H9 (cell line): ENCODE results near the gene LRR1. TPM values are rescaled to one million over a fixed set of nuclear protein-coding genes. Genes with fewer than 3 reads are reported as not detected.
A peak's percentile ranks its signal among the peaks of the same experiment; 100 is the strongest.

Experiments used
- DNase-seq: peaks from one replicate; pipeline ENCODE4 v3.0.0-alpha.2; 2017
- H2AFZ ChIP-seq: one replicate; pipeline ENCODE4 v1.6.1; 2013; ENCODE audit warnings: mild to moderate bottlenecking, low read length, control low read depth, moderate library complexity
- H2AK5ac ChIP-seq: 2 replicates; pipeline ENCODE4 v1.6.1; 2013; ENCODE audit warnings: low read length, control low read depth, mixed read lengths; ENCODE audit not compliant: insufficient read length
- H2BK120ac ChIP-seq: one replicate; pipeline ENCODE4 v1.6.1; 2013; ENCODE audit warnings: low read depth, mild to moderate bottlenecking, low read length, control low read depth, inconsistent platforms; ENCODE audit not compliant: poor library complexity, severe bottlenecking
- H2BK12ac ChIP-seq: 2 replicates; pipeline ENCODE4 v1.6.1; 2013; ENCODE audit warnings: low read length, control low read depth, mixed read lengths, low read depth; ENCODE audit not compliant: insufficient read length
- H2BK15ac ChIP-seq: 2 replicates; pipeline ENCODE4 v1.6.1; 2013; ENCODE audit warnings: low read depth, low read length, control low read depth
- H2BK20ac ChIP-seq: one replicate; pipeline ENCODE4 v1.6.1; 2013; ENCODE audit warnings: low read depth, mild to moderate bottlenecking, low read length, control low read depth, inconsistent platforms; ENCODE audit not compliant: poor library complexity, severe bottlenecking
- H2BK5ac ChIP-seq: 2 replicates; pipeline ENCODE4 v1.6.1; 2013; ENCODE audit warnings: low read length, control low read depth, mixed read lengths; ENCODE audit not compliant: insufficient read length
- H3K14ac ChIP-seq: 2 replicates; pipeline ENCODE4 v1.6.1; 2013; ENCODE audit warnings: low read length, control low read depth; ENCODE audit not compliant: insufficient read depth
- H3K18ac ChIP-seq: 2 replicates; pipeline ENCODE4 v1.6.1; 2013; ENCODE audit warnings: low read depth, mild to moderate bottlenecking, mixed read lengths, low read length, control low read depth; ENCODE audit not compliant: insufficient read length
- H3K23ac ChIP-seq: 2 replicates; pipeline ENCODE4 v1.6.1; 2013; ENCODE audit warnings: low read length, control low read depth, mixed read lengths, low read depth; ENCODE audit not compliant: insufficient read length
- H3K23me2 ChIP-seq: 2 replicates; pipeline ENCODE4 v1.6.1; 2013; ENCODE audit warnings: low read depth, mild to moderate bottlenecking, mixed read lengths, low read length, control low read depth; ENCODE audit not compliant: insufficient read length, poor library complexity, severe bottlenecking
- H3K27ac ChIP-seq: 2 replicates; pipeline ENCODE4 v1.5.1; 2013; ENCODE audit warnings: low read length, control low read depth, mixed read lengths, low read depth; ENCODE audit not compliant: insufficient read length
- H3K27me3 ChIP-seq: 2 replicates; pipeline ENCODE4 v1.6.1; 2013; ENCODE audit warnings: low read length, control low read depth, inconsistent platforms; ENCODE audit not compliant: insufficient read depth
- H3K4ac ChIP-seq: 2 replicates; pipeline ENCODE4 v1.6.1; 2013; ENCODE audit warnings: low read depth, mild to moderate bottlenecking, control low read depth, inconsistent platforms, low read length, moderate library complexity
- H3K4me1 ChIP-seq: 2 replicates; pipeline ENCODE4 v1.6.1; 2013; ENCODE audit warnings: low read length, control low read depth, inconsistent platforms; ENCODE audit not compliant: insufficient read depth
- H3K4me2 ChIP-seq: 2 replicates; pipeline ENCODE4 v1.6.1; 2013; ENCODE audit warnings: low read length, control low read depth, mixed read lengths; ENCODE audit not compliant: insufficient read length, insufficient read depth
- H3K56ac ChIP-seq: 2 replicates; pipeline ENCODE4 v1.6.1; 2013; ENCODE audit warnings: low read depth, mild to moderate bottlenecking, mixed read lengths, low read length, control low read depth; ENCODE audit not compliant: insufficient read length
- H3K79me1 ChIP-seq: 2 replicates; pipeline ENCODE4 v1.6.1; 2013; ENCODE audit warnings: low read depth, mild to moderate bottlenecking, moderate library complexity, low read length, control low read depth, inconsistent platforms; ENCODE audit not compliant: insufficient read depth, poor library complexity, severe bottlenecking
- H3K79me2 ChIP-seq: 2 replicates; pipeline ENCODE4 v1.6.1; 2013; ENCODE audit warnings: low read length, control low read depth, inconsistent platforms; ENCODE audit not compliant: insufficient read depth
- H3K9ac ChIP-seq: 2 replicates; pipeline ENCODE4 v1.6.1; 2013; ENCODE audit warnings: low read length, control low read depth, mixed read lengths; ENCODE audit not compliant: insufficient read length; ENCODE audit errors: extremely low read depth
- H3K9me3 ChIP-seq: one replicate; pipeline ENCODE4 v1.6.1; 2013; ENCODE audit warnings: low read depth, low read length, inconsistent platforms; ENCODE audit not compliant: control insufficient read depth
- H3T11ph ChIP-seq: one replicate; pipeline ENCODE4 v1.6.1; 2013; ENCODE audit warnings: mild to moderate bottlenecking, low read length, control low read depth, inconsistent platforms
- H4K20me1 ChIP-seq: one replicate; pipeline ENCODE4 v1.6.1; 2013; ENCODE audit not compliant: control insufficient read depth, insufficient read length, insufficient read depth
- H4K5ac ChIP-seq: 2 replicates; pipeline ENCODE4 v1.6.1; 2013; ENCODE audit warnings: low read depth, mild to moderate bottlenecking, mixed read lengths, low read length, control low read depth; ENCODE audit not compliant: insufficient read length
- H4K8ac ChIP-seq: replicated peaks from 2 replicates; pipeline ENCODE4 v1.6.1; 2013; ENCODE audit warnings: low read length, control low read depth, mixed read lengths, low read depth; ENCODE audit not compliant: insufficient read length
- H4K91ac ChIP-seq: 2 replicates; pipeline ENCODE4 v1.6.1; 2013; ENCODE audit warnings: low read depth, mild to moderate bottlenecking, moderate library complexity, mixed read lengths, low read length, control low read depth; ENCODE audit not compliant: insufficient read length
- H3K27ac Mint-ChIP-seq, 3 experiments: 2 replicates in 2 of 3; 3 replicates in 1 of 3; pipeline ENCODE4 v1.8.0; 2020 to 2021; ENCODE audit warnings: mixed read lengths in 3 of 3, mild to moderate bottlenecking in 1 of 3, moderate library complexity in 1 of 3
- H3K27me3 Mint-ChIP-seq: 2 replicates; pipeline ENCODE4 v1.8.0; 2021; ENCODE audit warnings: low read depth, mild to moderate bottlenecking, moderate library complexity, mixed read lengths
- H3K36me3 Mint-ChIP-seq, 3 experiments: 2 replicates in 2 of 3; 3 replicates in 1 of 3; pipeline ENCODE4 v1.8.0; 2020 to 2021; ENCODE audit warnings: low read depth in 3 of 3, mixed read lengths in 3 of 3; ENCODE audit not compliant: insufficient read depth in 1 of 3
- H3K4me1 Mint-ChIP-seq, 2 experiments: 2 replicates each; pipeline ENCODE4 v1.8.0; 2020; ENCODE audit warnings: mixed read lengths in 2 of 2
- H3K4me3 Mint-ChIP-seq, 2 experiments: 2 replicates in 1 of 2; 3 replicates in 1 of 2; pipeline ENCODE4 v1.8.0; 2020 to 2021; ENCODE audit warnings: mild to moderate bottlenecking in 2 of 2, mixed read lengths in 2 of 2, moderate library complexity in 1 of 2
- H3K9me3 Mint-ChIP-seq, 2 experiments: 2 replicates in 1 of 2; 3 replicates in 1 of 2; pipeline ENCODE4 v1.8.0; 2020; ENCODE audit warnings: mild to moderate bottlenecking in 2 of 2, mixed read lengths in 2 of 2, moderate library complexity in 1 of 2
- CTCF ChIP-seq: fragments of 200-600 bp; sonication (generic); conservative IDR thresholded peaks from 3 replicates; pipeline ENCODE4 v1.8.0; 2021; ENCODE audit warnings: antibody characterized with exemption, mild to moderate bottlenecking
- total RNA-seq: library from RNA; stranded (reverse); gene quantifications from 2 replicates; pipeline ENCODE4 v1.2.1, GENCODE V29; 2021

Gene LRR1
- total RNA-seq, 1 experiment from 2014 or later: 38.6 TPM

GRCh38 chr14:49642163-49642562 lies 43.4 kb downstream of the LRR1 start:
- Histone ChIP-seq H2AFZ (no peak overlapping the region), H2BK15ac (no peak overlapping the region), H3K56ac (no peak overlapping the region), H2BK120ac (no peak overlapping the region), H3K23me2 (no peaks in the 10 kb centered on the region), H3K14ac (no peak overlapping the region), H2BK5ac (no peak overlapping the region), H3K27ac (no peak overlapping the region), H3K4me2 (no peak overlapping the region), H3K79me2 (peaks cover 2% of the 10 kb centered on the region; the same call in 1 of the 2 replicates), H3K27me3 (no peaks in the 10 kb centered on the region), H3K9ac (no peak overlapping the region), H2BK20ac (no peak overlapping the region), H2BK12ac (no peak overlapping the region), H3K23ac (no peak overlapping the region), H3K18ac (no peak overlapping the region), H3K4ac (no peak overlapping the region), H4K5ac (no peak overlapping the region), H2AK5ac (no peak overlapping the region), H4K8ac (no peak overlapping the region), H3K4me1 (no peaks in the 10 kb centered on the region), H3K9me3 (no peaks in the 10 kb centered on the region), H3T11ph (no peak overlapping the region), H4K20me1 (no peaks in the 10 kb centered on the region), H3K79me1 (peaks cover 4% of the 10 kb centered on the region), H4K91ac (no peak overlapping the region)
- peaks cover 15 to 39% (median 19%) of the 10 kb centered on the region in 3 experiments; a peak in 6 of 7 replicates for H3K36me3 Mint-ChIP-seq
- peak overlapping the region; percentile 4 to 71 (median 23); a peak in 3 of 7 replicates for H3K27ac Mint-ChIP-seq
- DNase-seq: no peak
- TF ChIP-seq CTCF: no peak
- no peak overlapping the region for H3K4me3 Mint-ChIP-seq
- H3K27me3 Mint-ChIP-seq: no peaks in the 10 kb centered on the region
- H3K9me3 Mint-ChIP-seq: no peaks in the 10 kb centered on the region
- H3K4me1 Mint-ChIP-seq: peaks cover 2 to 11% of the 10 kb centered on the region in 2 experiments; a peak in 3 of 4 replicates
